Gastroesophageal sphincter (tissue), 3 donors: ENCODE results near the gene PGLYRP4.

Source experiments
- EP300 ChIP-seq: sonication (generic); formaldehyde crosslinking; IDR thresholded peaks from one replicate; pipeline ENCODE4 v1.6.1; 2017; ENCODE audit warnings: antibody characterized with exemption, mild to moderate bottlenecking
- POLR2A ChIP-seq, 2 donors: fragments of 450-650 bp; IDR thresholded peaks; one replicate each; pipeline ENCODE4 v1.6.1; 2017; ENCODE audit warnings: antibody characterized with exemption in 2 of 2, mild to moderate bottlenecking in 2 of 2, moderate library complexity in 1 of 2
- POLR2AphosphoS5 ChIP-seq: sonication (generic); formaldehyde crosslinking; IDR thresholded peaks from one replicate; pipeline ENCODE4 v1.6.1; 2017; ENCODE audit warnings: antibody characterized with exemption
- TF ChIP-seq, protein P1 (sequence below), 4 experiments: fragments of 200-600 bp in 2 of 4; fragments of 450-650 bp in 2 of 4; sonication (generic) in 1 of 4; IDR thresholded peaks; one replicate each; pipeline ENCODE4 v1.5.1; 2017 to 2019; ENCODE audit warnings: antibody characterized with exemption in 4 of 4, mild to moderate bottlenecking in 2 of 4, moderate library complexity in 2 of 4

- TF ChIP-seq POLR2A (IDR thresholded peaks at IDR 0.05): no peak
- TF ChIP-seq, protein P1, sequence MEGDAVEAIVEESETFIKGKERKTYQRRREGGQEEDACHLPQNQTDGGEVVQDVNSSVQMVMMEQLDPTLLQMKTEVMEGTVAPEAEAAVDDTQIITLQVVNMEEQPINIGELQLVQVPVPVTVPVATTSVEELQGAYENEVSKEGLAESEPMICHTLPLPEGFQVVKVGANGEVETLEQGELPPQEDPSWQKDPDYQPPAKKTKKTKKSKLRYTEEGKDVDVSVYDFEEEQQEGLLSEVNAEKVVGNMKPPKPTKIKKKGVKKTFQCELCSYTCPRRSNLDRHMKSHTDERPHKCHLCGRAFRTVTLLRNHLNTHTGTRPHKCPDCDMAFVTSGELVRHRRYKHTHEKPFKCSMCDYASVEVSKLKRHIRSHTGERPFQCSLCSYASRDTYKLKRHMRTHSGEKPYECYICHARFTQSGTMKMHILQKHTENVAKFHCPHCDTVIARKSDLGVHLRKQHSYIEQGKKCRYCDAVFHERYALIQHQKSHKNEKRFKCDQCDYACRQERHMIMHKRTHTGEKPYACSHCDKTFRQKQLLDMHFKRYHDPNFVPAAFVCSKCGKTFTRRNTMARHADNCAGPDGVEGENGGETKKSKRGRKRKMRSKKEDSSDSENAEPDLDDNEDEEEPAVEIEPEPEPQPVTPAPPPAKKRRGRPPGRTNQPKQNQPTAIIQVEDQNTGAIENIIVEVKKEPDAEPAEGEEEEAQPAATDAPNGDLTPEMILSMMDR (IDR thresholded peaks at IDR 0.05): no peak
- no peak for TF ChIP-seq EP300
- TF ChIP-seq POLR2AphosphoS5: no peak
Observed at GRCh38 chr1:153293851-153294250, 54.8 kb downstream of the PGLYRP4 start.
